HFF-Myc (cell line): ENCODE results near the gene ZNF343.

Experiments used
- DNase-seq: peaks from one replicate; pipeline ENCODE4 v3.0.0-alpha.2; 2011; ENCODE audit warnings: low read depth; ENCODE audit errors: extremely low read depth
- H3K4me3 ChIP-seq: replicated peaks from 2 replicates; pipeline ENCODE4 v1.5.1; 2011; ENCODE audit warnings: low read depth, mild to moderate bottlenecking, control low read depth, low read length
- CTCF ChIP-seq: IDR thresholded peaks from 2 replicates; pipeline ENCODE4 v1.5.1; 2012; ENCODE audit warnings: mild to moderate bottlenecking, low read depth, low read length, control low read depth; ENCODE audit errors: missing control alignments

ZNF343 gene

GRCh38 chr20:2469991-2470422, 38.7 kb downstream of the ZNF343 start:
- no peak for DNase-seq
- H3K4me3 ChIP-seq = peak overlapping the region; percentile 95
- TF ChIP-seq CTCF = no peak

- no peak for TF ChIP-seq CTCF
- DNase-seq = no peak
- H3K4me3 ChIP-seq = peak overlapping the region; percentile 95
Measured at GRCh38 chr20:2468581-2469407, 39.9 kb downstream of the ZNF343 start.

- no peak for DNase-seq
- TF ChIP-seq CTCF = no peak
- peak overlapping the region; percentile 95 for H3K4me3 ChIP-seq
Measured at GRCh38 chr20:2467412-2467811, 41.3 kb downstream of the ZNF343 start.

- TF ChIP-seq CTCF = no peak
- H3K4me3 ChIP-seq = no peak overlapping the region
- DNase-seq = no peak
Measured at GRCh38 chr20:2465100-2465499, 43.6 kb downstream of the ZNF343 start.

GRCh38 chr20:2463616-2464365, 44.9 kb downstream of the ZNF343 start:
- DNase-seq = no peak
- no peak for TF ChIP-seq CTCF
- no peak overlapping the region for H3K4me3 ChIP-seq

GRCh38 chr20:2462484-2462883, 46.2 kb downstream of the ZNF343 start:
- no peak for TF ChIP-seq CTCF
- H3K4me3 ChIP-seq = no peak overlapping the region

More at GRCh38 chr20:2462484-2462883, 46.2 kb downstream of the ZNF343 start:
- DNase-seq = no peak
